ENCODE measurements around the gene PDE4D.

The PDE4D gene

GRCh38 chr5:58934629-58935097, 958.9 kb downstream of the PDE4D start:
- no peak for TF ChIP-seq CTCF (IDR thresholded peaks at IDR 0.05; ENCODE audit: extremely low read depth, missing control alignments)
- DNase-seq (ENCODE audit: low spot score): no peak

- DNase-seq (ENCODE audit: low spot score): no peak
Measured at GRCh38 chr5:58933891-58934628, 959.5 kb downstream of the PDE4D start.

GRCh38 chr5:58932057-58932612, 961.4 kb downstream of the PDE4D start:
- no peak for TF ChIP-seq CTCF (IDR thresholded peaks at IDR 0.05; ENCODE audit: extremely low read depth, missing control alignments)
- DNase-seq (ENCODE audit: low spot score): no peak

More at GRCh38 chr5:58933891-58934628, 959.5 kb downstream of the PDE4D start:
- no peak for TF ChIP-seq CTCF (IDR thresholded peaks at IDR 0.05; ENCODE audit: extremely low read depth, missing control alignments)

- no peak for DNase-seq (ENCODE audit: low spot score)
- no peak for TF ChIP-seq CTCF (IDR thresholded peaks at IDR 0.05; ENCODE audit: extremely low read depth, missing control alignments)
Measured at GRCh38 chr5:58930520-58930919, 963.0 kb downstream of the PDE4D start.

- no peak for TF ChIP-seq CTCF (IDR thresholded peaks at IDR 0.05; ENCODE audit: extremely low read depth, missing control alignments)
- no peak for DNase-seq (ENCODE audit: low spot score)
Measured at GRCh38 chr5:58929726-58930125, 963.8 kb downstream of the PDE4D start.

GRCh38 chr5:58927938-58928337, 965.6 kb downstream of the PDE4D start:
- no peak for TF ChIP-seq CTCF (IDR thresholded peaks at IDR 0.05; ENCODE audit: extremely low read depth, missing control alignments)
- DNase-seq (ENCODE audit: low spot score): no peak

GRCh38 chr5:58927181-58927580, 966.3 kb downstream of the PDE4D start:
- no peak for TF ChIP-seq CTCF (IDR thresholded peaks at IDR 0.05; ENCODE audit: extremely low read depth, missing control alignments)
- DNase-seq (ENCODE audit: low spot score): no peak

All from GM20000 (cell line).